Measurements from ENCODE around the gene SPP2.

The SPP2 gene

GRCh38 chr2:234058881-234059280 is 8.4 kb downstream of the SPP2 start:
- Histone ChIP-seq H3K9me3 (no peaks in the 10 kb centered on the region), H3K4me3 (no peak overlapping the region), H3K27me3 (ENCODE audit: low read depth) (0 out of 2 replicates have a peak, but pooled peaks cover 5% of the 10 kb centered on the region), H3K36me3 (replicated peaks) (no peaks in the 10 kb centered on the region), H3K4me1 (no peaks in the 10 kb centered on the region)
- in situ Hi-C loops (cut with MboI; ENCODE audit: low sequenced_read_pairs), result no loop called here
- DNase-seq (ENCODE audit: low spot score in 2 of 2), result no peak

GRCh38 chr2:234060236-234060635 is 9.7 kb downstream of the SPP2 start:
- no peak for DNase-seq (ENCODE audit: low spot score in 2 of 2)
- Histone ChIP-seq H3K4me1 (no peaks in the 10 kb centered on the region), H3K36me3 (replicated peaks) (no peaks in the 10 kb centered on the region), H3K27me3 (ENCODE audit: low read depth) (0 out of 2 replicates have a peak, but pooled peaks cover 5% of the 10 kb centered on the region), H3K4me3 (no peak overlapping the region), H3K9me3 (no peaks in the 10 kb centered on the region)
- in situ Hi-C loops (cut with MboI; ENCODE audit: low sequenced_read_pairs), result no loop called here

GRCh38 chr2:234061624-234062257 is 11.2 kb downstream of the SPP2 start:
- Histone ChIP-seq H3K27me3 (ENCODE audit: low read depth) (0 out of 2 replicates have a peak, but pooled peaks cover 5% of the 10 kb centered on the region), H3K9me3 (no peaks in the 10 kb centered on the region), H3K4me3 (no peak overlapping the region), H3K4me1 (no peaks in the 10 kb centered on the region), H3K36me3 (replicated peaks) (no peaks in the 10 kb centered on the region)
- in situ Hi-C loops (cut with MboI; ENCODE audit: low sequenced_read_pairs), result no loop called here
- no peak for DNase-seq (ENCODE audit: low spot score in 2 of 2)

GRCh38 chr2:234066587-234066986 is 16.1 kb downstream of the SPP2 start:
- no peak for DNase-seq (ENCODE audit: low spot score in 2 of 2)
- no peaks in the 10 kb centered on the region for H3K4me1 ChIP-seq
- in situ Hi-C loops (cut with MboI; ENCODE audit: low sequenced_read_pairs), result no loop called here
- H3K36me3 ChIP-seq (replicated peaks), result no peaks in the 10 kb centered on the region
- H3K27me3 ChIP-seq (ENCODE audit: low read depth), result 0 out of 2 replicates have a peak, but pooled peaks cover 5% of the 10 kb centered on the region
- no peaks in the 10 kb centered on the region for H3K9me3 ChIP-seq
- no peak overlapping the region for H3K4me3 ChIP-seq

GRCh38 chr2:234071664-234072063 is 21.2 kb downstream of the SPP2 start:
- no peaks in the 10 kb centered on the region for H3K36me3 ChIP-seq (replicated peaks)
- no peak for DNase-seq (ENCODE audit: low spot score in 2 of 2)
- in situ Hi-C loops (cut with MboI; ENCODE audit: low sequenced_read_pairs), result no loop called here
- no peaks in the 10 kb centered on the region for H3K9me3 ChIP-seq
- no peaks in the 10 kb centered on the region for H3K4me1 ChIP-seq
- H3K27me3 ChIP-seq (ENCODE audit: low read depth), result no peaks in the 10 kb centered on the region; the same call in none of the 2 replicates
- H3K4me3 ChIP-seq, result no peak overlapping the region

GRCh38 chr2:234072454-234072853 is 22.0 kb downstream of the SPP2 start:
- Histone ChIP-seq H3K4me3 (no peak overlapping the region), H3K4me1 (no peaks in the 10 kb centered on the region), H3K27me3 (ENCODE audit: low read depth) (no peaks in the 10 kb centered on the region; the same call in none of the 2 replicates), H3K36me3 (replicated peaks) (no peaks in the 10 kb centered on the region), H3K9me3 (no peaks in the 10 kb centered on the region)
- no peak for DNase-seq (ENCODE audit: low spot score in 2 of 2)
- in situ Hi-C loops (cut with MboI; ENCODE audit: low sequenced_read_pairs), result no loop called here

- in situ Hi-C loops (cut with MboI; ENCODE audit: low sequenced_read_pairs), result no loop called here
- Histone ChIP-seq H3K36me3 (replicated peaks) (no peaks in the 10 kb centered on the region), H3K4me1 (no peaks in the 10 kb centered on the region), H3K27me3 (ENCODE audit: low read depth) (no peaks in the 10 kb centered on the region; the same call in none of the 2 replicates), H3K9me3 (no peaks in the 10 kb centered on the region), H3K4me3 (no peak overlapping the region)
- no peak for DNase-seq (ENCODE audit: low spot score in 2 of 2)
These were observed 24.4 kb downstream of the SPP2 start for GRCh38 chr2:234074751-234075517.

- Histone ChIP-seq H3K4me1 (no peaks in the 10 kb centered on the region), H3K9me3 (no peaks in the 10 kb centered on the region), H3K4me3 (no peak overlapping the region), H3K27me3 (ENCODE audit: low read depth) (no peaks in the 10 kb centered on the region; the same call in none of the 2 replicates), H3K36me3 (replicated peaks) (no peaks in the 10 kb centered on the region)
- in situ Hi-C loops (cut with MboI; ENCODE audit: low sequenced_read_pairs), result no loop called here
- DNase-seq (ENCODE audit: low spot score in 2 of 2), result no peak
These were observed 25.0 kb downstream of the SPP2 start for GRCh38 chr2:234075518-234075915.

GRCh38 chr2:234075947-234076346 is 25.4 kb downstream of the SPP2 start:
- no peaks in the 10 kb centered on the region for H3K36me3 ChIP-seq (replicated peaks)
- DNase-seq (ENCODE audit: low spot score in 2 of 2), result no peak
- no peaks in the 10 kb centered on the region for H3K9me3 ChIP-seq
- H3K27me3 ChIP-seq (ENCODE audit: low read depth), result no peaks in the 10 kb centered on the region; the same call in none of the 2 replicates
- H3K4me1 ChIP-seq, result no peaks in the 10 kb centered on the region
- in situ Hi-C loops (cut with MboI; ENCODE audit: low sequenced_read_pairs), result no loop called here
- H3K4me3 ChIP-seq, result no peak overlapping the region

- DNase-seq (ENCODE audit: low spot score in 2 of 2), result no peak
- H3K4me1 ChIP-seq, result no peaks in the 10 kb centered on the region
- in situ Hi-C loops (cut with MboI; ENCODE audit: low sequenced_read_pairs), result no loop called here
- H3K27me3 ChIP-seq (ENCODE audit: low read depth), result no peaks in the 10 kb centered on the region; the same call in none of the 2 replicates
- no peaks in the 10 kb centered on the region for H3K9me3 ChIP-seq
- no peak overlapping the region for H3K4me3 ChIP-seq
- H3K36me3 ChIP-seq (replicated peaks), result no peaks in the 10 kb centered on the region
These were observed 25.9 kb downstream of the SPP2 start for GRCh38 chr2:234076451-234076850.

GRCh38 chr2:234078129-234078528 is 27.6 kb downstream of the SPP2 start:
- in situ Hi-C loops (cut with MboI; ENCODE audit: low sequenced_read_pairs), result no loop called here
- no peak for DNase-seq (ENCODE audit: low spot score in 2 of 2)
- H3K4me1 ChIP-seq, result no peaks in the 10 kb centered on the region

GRCh38 chr2:234081970-234082822 is 31.7 kb downstream of the SPP2 start:
- Histone ChIP-seq H3K27me3 (ENCODE audit: low read depth) (peaks cover 2% of the 10 kb centered on the region; the same call in 1 of the 2 replicates), H3K9me3 (no peaks in the 10 kb centered on the region), H3K4me3 (no peak overlapping the region), H3K36me3 (replicated peaks) (no peaks in the 10 kb centered on the region), H3K4me1 (no peaks in the 10 kb centered on the region)
- no peak for DNase-seq (ENCODE audit: low spot score in 2 of 2)
- in situ Hi-C loops (cut with MboI; ENCODE audit: low sequenced_read_pairs), result no loop called here

More at GRCh38 chr2:234078129-234078528, 27.6 kb downstream of the SPP2 start:
- Histone ChIP-seq H3K9me3 (no peaks in the 10 kb centered on the region), H3K4me3 (no peak overlapping the region), H3K36me3 (replicated peaks) (no peaks in the 10 kb centered on the region), H3K27me3 (ENCODE audit: low read depth) (no peaks in the 10 kb centered on the region; the same call in none of the 2 replicates)

GRCh38 chr2:234083572-234084348 is 33.3 kb downstream of the SPP2 start:
- Histone ChIP-seq H3K27me3 (ENCODE audit: low read depth) (0 out of 2 replicates have a peak, but pooled peaks cover 2% of the 10 kb centered on the region), H3K4me1 (no peaks in the 10 kb centered on the region), H3K4me3 (no peak overlapping the region), H3K9me3 (no peaks in the 10 kb centered on the region; the same call in 1 of the 2 replicates), H3K36me3 (replicated peaks) (no peaks in the 10 kb centered on the region)
- no peak for DNase-seq (ENCODE audit: low spot score in 2 of 2)
- in situ Hi-C loops (cut with MboI; ENCODE audit: low sequenced_read_pairs), result no loop called here

Data from HAP-1 (cell line).